Measurements from ENCODE around the gene BCAS1. TPM values are rescaled to one million over a fixed set of nuclear protein-coding genes. Genes with fewer than 3 reads are reported as not detected.

Gene BCAS1
- total RNA-seq, 1 donor from 2014 or later, result 10.7 TPM

DNA sequence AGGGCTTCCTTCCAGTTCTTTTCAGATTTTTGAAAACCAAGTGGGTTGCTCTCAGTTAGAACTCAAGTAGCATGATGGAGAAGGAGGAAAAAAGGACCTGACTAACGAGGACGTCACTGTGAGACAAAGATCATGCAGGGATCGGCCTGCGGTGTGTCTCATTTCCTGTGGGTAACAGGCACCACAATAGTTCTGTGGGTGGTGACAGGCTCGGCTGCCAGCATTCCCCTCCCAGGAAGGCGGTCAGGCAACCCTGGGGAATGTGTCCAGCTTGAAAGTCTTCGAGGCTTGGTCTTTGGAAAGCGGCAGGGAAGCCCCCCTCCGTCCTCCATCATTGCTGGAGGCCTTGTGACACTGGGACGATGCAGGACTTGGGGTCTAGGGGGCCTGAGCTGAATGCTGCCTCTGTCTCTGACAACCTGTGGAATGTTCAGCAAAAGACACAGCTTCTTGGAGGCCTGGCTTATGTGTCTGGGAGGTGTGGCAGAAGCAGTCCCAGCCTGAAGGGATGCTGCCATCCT, 121.0 kb downstream of the BCAS1 start:
- Mint-ChIP-seq H3K4me3 (no peak overlapping the region), H3K9me3 (peaks cover 4% of the 10 kb centered on the region), H3K27me3 (no peaks in the 10 kb centered on the region), H3K4me1 (ENCODE audit: unreplicated experiment) (peaks cover 11% of the 10 kb centered on the region), H3K27ac (no peak overlapping the region), H3K36me3 (peaks cover 8% of the 10 kb centered on the region)
- no peak for DNase-seq (ENCODE audit: extremely low spot score, unreplicated experiment)
- TF ChIP-seq, protein P1, sequence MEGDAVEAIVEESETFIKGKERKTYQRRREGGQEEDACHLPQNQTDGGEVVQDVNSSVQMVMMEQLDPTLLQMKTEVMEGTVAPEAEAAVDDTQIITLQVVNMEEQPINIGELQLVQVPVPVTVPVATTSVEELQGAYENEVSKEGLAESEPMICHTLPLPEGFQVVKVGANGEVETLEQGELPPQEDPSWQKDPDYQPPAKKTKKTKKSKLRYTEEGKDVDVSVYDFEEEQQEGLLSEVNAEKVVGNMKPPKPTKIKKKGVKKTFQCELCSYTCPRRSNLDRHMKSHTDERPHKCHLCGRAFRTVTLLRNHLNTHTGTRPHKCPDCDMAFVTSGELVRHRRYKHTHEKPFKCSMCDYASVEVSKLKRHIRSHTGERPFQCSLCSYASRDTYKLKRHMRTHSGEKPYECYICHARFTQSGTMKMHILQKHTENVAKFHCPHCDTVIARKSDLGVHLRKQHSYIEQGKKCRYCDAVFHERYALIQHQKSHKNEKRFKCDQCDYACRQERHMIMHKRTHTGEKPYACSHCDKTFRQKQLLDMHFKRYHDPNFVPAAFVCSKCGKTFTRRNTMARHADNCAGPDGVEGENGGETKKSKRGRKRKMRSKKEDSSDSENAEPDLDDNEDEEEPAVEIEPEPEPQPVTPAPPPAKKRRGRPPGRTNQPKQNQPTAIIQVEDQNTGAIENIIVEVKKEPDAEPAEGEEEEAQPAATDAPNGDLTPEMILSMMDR (conservative IDR thresholded peaks at IDR 0.05), result no peak

DNA sequence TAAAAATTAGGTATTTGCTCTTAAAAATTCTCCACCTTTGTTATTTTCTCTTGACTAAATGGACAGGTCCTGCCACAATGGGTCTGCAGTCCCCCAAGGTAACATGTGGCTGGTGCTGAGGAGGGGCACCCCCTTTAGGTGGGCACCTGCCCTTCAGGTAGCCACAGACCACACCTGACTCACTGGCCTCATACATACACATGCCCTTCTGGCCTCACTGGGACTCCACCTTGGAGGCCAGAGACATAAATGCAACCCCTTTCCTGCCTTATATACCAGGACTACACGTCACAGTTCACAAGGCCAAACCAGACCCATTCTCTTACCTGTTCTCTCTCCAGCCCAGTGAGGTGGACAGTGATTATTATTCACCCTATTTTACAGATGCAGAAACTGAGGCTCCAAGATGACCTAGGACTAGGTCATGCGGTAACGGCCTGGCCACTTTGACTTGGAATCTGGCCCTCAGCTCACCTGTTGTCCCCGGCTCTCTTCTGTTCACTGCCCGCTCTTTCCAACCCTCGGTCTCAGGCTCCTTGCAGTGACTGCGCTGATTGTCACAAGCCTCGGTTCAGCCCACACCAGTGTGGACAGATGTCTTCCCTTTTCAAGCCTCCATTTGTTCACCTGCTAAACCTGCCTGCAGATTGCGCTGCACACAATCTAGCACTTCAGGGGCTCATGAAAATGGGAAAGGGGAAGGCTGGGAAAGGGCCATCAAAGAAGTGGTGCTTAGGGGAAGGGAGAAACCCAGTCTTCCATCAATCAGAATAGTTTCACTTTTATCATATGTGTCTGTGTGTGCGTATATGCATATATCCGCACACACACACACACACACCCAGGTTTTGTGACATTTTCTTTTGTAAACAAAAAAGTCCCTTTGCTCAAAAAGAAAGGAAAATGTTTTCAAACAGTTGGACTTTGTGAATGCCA, 121.7 kb downstream of the BCAS1 start:
- H3K4me3 Mint-ChIP-seq, result no peak overlapping the region
- H3K36me3 Mint-ChIP-seq, result peaks cover 8% of the 10 kb centered on the region
- H3K4me1 Mint-ChIP-seq (ENCODE audit: unreplicated experiment), result peaks cover 11% of the 10 kb centered on the region
- no peaks in the 10 kb centered on the region for H3K27me3 Mint-ChIP-seq
- DNase-seq (ENCODE audit: extremely low spot score, unreplicated experiment), result no peak
- no peak overlapping the region for H3K27ac Mint-ChIP-seq
- TF ChIP-seq, protein P1 (conservative IDR thresholded peaks at IDR 0.05), result no peak
- H3K9me3 Mint-ChIP-seq, result peaks cover 4% of the 10 kb centered on the region

DNA sequence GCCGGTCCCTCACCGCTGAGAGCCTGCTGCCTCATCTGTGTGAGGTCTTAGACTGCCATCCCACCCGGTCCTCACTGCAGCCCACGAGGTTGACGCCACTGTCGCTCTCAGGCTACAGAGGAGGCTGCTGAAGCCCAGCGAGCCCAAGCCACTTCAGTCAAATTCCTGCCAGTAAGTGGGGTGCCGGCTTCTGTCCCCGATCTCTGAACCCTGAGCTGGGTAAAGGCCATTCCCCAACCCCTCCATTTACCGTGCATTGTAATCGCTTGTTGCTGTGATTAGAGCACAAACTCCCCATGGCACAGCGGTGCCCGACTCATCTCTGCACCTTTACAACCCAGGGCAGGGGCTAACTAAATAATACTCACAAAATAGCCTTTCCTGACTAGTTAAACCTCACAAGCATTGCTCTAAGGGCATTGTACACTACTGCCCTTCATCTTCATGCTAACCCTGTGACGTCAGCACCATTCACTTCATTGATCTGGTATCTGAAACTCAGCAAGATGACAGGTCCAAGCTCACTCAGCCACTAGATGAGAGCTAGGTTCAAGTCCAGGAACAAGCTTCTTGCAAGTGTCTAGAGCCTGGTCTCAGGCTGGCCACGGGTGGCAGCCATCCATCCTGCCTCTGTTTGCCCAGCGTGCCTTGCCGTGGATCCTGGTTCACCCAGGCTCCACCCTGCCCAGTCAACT, 122.7 kb downstream of the BCAS1 start:
- Mint-ChIP-seq H3K9me3 (no peaks in the 10 kb centered on the region), H3K4me3 (no peak overlapping the region), H3K4me1 (ENCODE audit: unreplicated experiment) (peaks cover 15% of the 10 kb centered on the region), H3K27me3 (no peaks in the 10 kb centered on the region), H3K27ac (no peak overlapping the region), H3K36me3 (peaks cover 5% of the 10 kb centered on the region)
- DNase-seq (ENCODE audit: extremely low spot score, unreplicated experiment), result no peak
- TF ChIP-seq, protein P1 (conservative IDR thresholded peaks at IDR 0.05), result no peak

DNA sequence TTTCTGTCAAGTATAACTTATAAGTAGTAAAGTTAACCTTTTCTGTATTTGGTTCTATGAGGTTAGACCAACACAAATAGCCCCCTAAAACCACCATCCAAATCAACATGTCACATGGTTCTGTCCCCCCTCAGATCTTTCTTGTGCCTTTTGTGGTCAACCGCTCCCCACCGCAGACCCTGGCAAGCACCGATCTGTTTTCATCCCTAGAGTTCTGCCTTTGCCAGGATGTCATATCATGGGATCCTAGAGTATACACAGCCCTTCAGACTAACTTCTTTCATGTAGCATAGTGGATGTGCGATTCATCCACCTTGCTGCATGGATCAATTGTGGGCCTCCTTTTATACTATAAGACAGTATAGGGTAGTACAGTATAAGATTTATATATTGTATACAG, 124.3 kb downstream of the BCAS1 start:
- no peak for DNase-seq (ENCODE audit: extremely low spot score, unreplicated experiment)
- H3K36me3 Mint-ChIP-seq, result no peaks in the 10 kb centered on the region
- TF ChIP-seq, protein P1 (conservative IDR thresholded peaks at IDR 0.05), result no peak
- H3K27ac Mint-ChIP-seq, result no peak overlapping the region
- peaks cover 21% of the 10 kb centered on the region for H3K4me1 Mint-ChIP-seq (ENCODE audit: unreplicated experiment)
- H3K4me3 Mint-ChIP-seq, result no peak overlapping the region
- H3K9me3 Mint-ChIP-seq, result no peaks in the 10 kb centered on the region
- no peaks in the 10 kb centered on the region for H3K27me3 Mint-ChIP-seq

DNA sequence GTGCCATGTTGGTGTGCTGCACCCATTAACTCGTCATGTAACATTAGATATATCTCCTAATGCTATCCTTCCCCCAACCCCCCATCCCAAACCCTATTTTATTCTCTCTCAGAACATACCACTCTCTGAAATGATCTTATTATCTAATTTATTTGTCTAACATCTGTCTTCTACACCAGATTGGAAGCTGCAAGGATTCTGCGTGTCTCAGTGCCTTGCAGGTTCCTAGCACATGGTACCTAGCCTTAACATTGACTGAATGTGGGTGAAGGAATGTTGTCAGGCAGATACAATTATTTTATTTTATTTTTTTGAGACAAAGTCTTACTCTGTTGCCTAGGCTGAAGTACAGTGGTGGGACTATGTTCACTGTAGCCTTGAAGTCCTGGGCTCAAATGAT, 124.9 kb downstream of the BCAS1 start:
- no peak for DNase-seq (ENCODE audit: extremely low spot score, unreplicated experiment)
- no peak overlapping the region for H3K4me3 Mint-ChIP-seq
- H3K9me3 Mint-ChIP-seq, result no peaks in the 10 kb centered on the region
- H3K27ac Mint-ChIP-seq, result no peak overlapping the region
- H3K4me1 Mint-ChIP-seq (ENCODE audit: unreplicated experiment), result peaks cover 26% of the 10 kb centered on the region
- no peaks in the 10 kb centered on the region for H3K27me3 Mint-ChIP-seq
- H3K36me3 Mint-ChIP-seq, result no peaks in the 10 kb centered on the region
- TF ChIP-seq, protein P1 (conservative IDR thresholded peaks at IDR 0.05), result no peak
